ENCODE results near the gene EEIG2.

Gene EEIG2

GRCh38 chr1:108585313-108585712, 25.4 kb downstream of the EEIG2 start:
- DNase-seq: no peak

- DNase-seq: no peak
Observed at GRCh38 chr1:108590441-108590840, 30.5 kb downstream of the EEIG2 start.

GRCh38 chr1:108590957-108591356, 31.1 kb downstream of the EEIG2 start:
- DNase-seq: no peak

GRCh38 chr1:108591466-108591865, 31.6 kb downstream of the EEIG2 start:
- no peak for DNase-seq

GRCh38 chr1:108592030-108592759, 32.3 kb downstream of the EEIG2 start:
- no peak for DNase-seq

GRCh38 chr1:108593448-108593847, 33.5 kb downstream of the EEIG2 start:
- no peak for DNase-seq

- DNase-seq: no peak
Observed at GRCh38 chr1:108595507-108595906, 35.6 kb downstream of the EEIG2 start.

GRCh38 chr1:108597041-108597440, 37.1 kb downstream of the EEIG2 start:
- DNase-seq: no peak

GRCh38 chr1:108598340-108598739, 38.4 kb downstream of the EEIG2 start:
- no peak for DNase-seq

GRCh38 chr1:108600504-108600903, 40.6 kb downstream of the EEIG2 start:
- no peak for DNase-seq

- DNase-seq: no peak
Observed at GRCh38 chr1:108601708-108602410, 42.0 kb downstream of the EEIG2 start.

GRCh38 chr1:108605633-108606032, 45.7 kb downstream of the EEIG2 start:
- DNase-seq: no peak

- no peak for DNase-seq
Observed at GRCh38 chr1:108606478-108606877, 46.6 kb downstream of the EEIG2 start.

- no peak for DNase-seq
Observed at GRCh38 chr1:108609483-108610049, 49.7 kb downstream of the EEIG2 start.

Measured in 8988T (cell line).